CD1c-positive myeloid dendritic cell (primary cell): ENCODE results near the gene PIK3R1.

Experiments used
- DNase-seq: peaks from one replicate; pipeline ENCODE4 v3.0.0-alpha.2; 2016; ENCODE audit errors: extremely low spot score

Gene PIK3R1

GRCh38 chr5:68298479-68298878 lies 82.9 kb downstream of the PIK3R1 start:
- no peak for DNase-seq

- no peak for DNase-seq
Observed at GRCh38 chr5:68299105-68299504, 83.5 kb downstream of the PIK3R1 start.

- no peak for DNase-seq
Observed at GRCh38 chr5:68299575-68299974, 84.0 kb downstream of the PIK3R1 start.

- DNase-seq, result no peak
Observed at GRCh38 chr5:68303038-68303738, 87.6 kb downstream of the PIK3R1 start.

GRCh38 chr5:68303754-68304420 lies 88.3 kb downstream of the PIK3R1 start:
- no peak for DNase-seq

GRCh38 chr5:68304421-68305052 lies 89.0 kb downstream of the PIK3R1 start:
- DNase-seq, result no peak

GRCh38 chr5:68305223-68305870 lies 89.8 kb downstream of the PIK3R1 start:
- no peak for DNase-seq

- no peak for DNase-seq
Observed at GRCh38 chr5:68306361-68307014, 90.9 kb downstream of the PIK3R1 start.

GRCh38 chr5:68313336-68313735 lies 97.8 kb downstream of the PIK3R1 start:
- DNase-seq, result no peak

- DNase-seq, result no peak
Observed at GRCh38 chr5:68314465-68314864, 98.9 kb downstream of the PIK3R1 start.

- no peak for DNase-seq
Observed at GRCh38 chr5:68315679-68316271, 100.2 kb downstream of the PIK3R1 start.

- DNase-seq, result no peak
Observed at GRCh38 chr5:68316469-68316868, 100.9 kb downstream of the PIK3R1 start.

GRCh38 chr5:68317646-68318045 lies 102.1 kb downstream of the PIK3R1 start:
- DNase-seq, result no peak

- DNase-seq, result no peak
Observed at GRCh38 chr5:68318955-68319705, 103.6 kb downstream of the PIK3R1 start.

GRCh38 chr5:68319706-68320412 lies 104.3 kb downstream of the PIK3R1 start:
- no peak for DNase-seq

- DNase-seq, result no peak
Observed at GRCh38 chr5:68320413-68320986, 104.9 kb downstream of the PIK3R1 start.

GRCh38 chr5:68325065-68325580 lies 109.6 kb downstream of the PIK3R1 start:
- peak; percentile 13 for DNase-seq

- peak; percentile 83 for DNase-seq
Observed at GRCh38 chr5:68329554-68330255, 114.1 kb downstream of the PIK3R1 start.

- no peak for DNase-seq
Observed at GRCh38 chr5:68330574-68330973, 115.0 kb downstream of the PIK3R1 start.
